HepG2 (cell line): ENCODE data around the gene PRSS8. TPM values are rescaled to one million over a fixed set of nuclear protein-coding genes. Genes with fewer than 3 reads are reported as not detected.

ENCODE experiments used
- BHLHE40 ChIP-seq: IDR thresholded peaks from 2 replicates; pipeline ENCODE4 v1.6.1; 2011; ENCODE audit warnings: low read length, improper control_type of control experiment
- HHEX ChIP-seq: IDR thresholded peaks from 2 replicates; pipeline ENCODE4 v1.6.1; 2016; ENCODE audit warnings: control low read depth
- HMGA1 ChIP-seq: sonication (generic); formaldehyde crosslinking; conservative IDR thresholded peaks from 2 replicates; pipeline ENCODE4 v1.4.0; 2020; ENCODE audit warnings: missing genetic modification reagents
- ISX ChIP-seq: sonication (generic); formaldehyde crosslinking; conservative IDR thresholded peaks from 2 replicates; pipeline ENCODE4 v1.5.0; 2020; ENCODE audit warnings: missing genetic modification reagents
- KAT2B ChIP-seq: fragments of 150-350 bp; IDR thresholded peaks from 2 replicates; pipeline ENCODE4 v1.6.1; 2014; ENCODE audit warnings: low read depth, low read length, borderline replicate concordance
- KDM1A ChIP-seq: IDR thresholded peaks from 2 replicates; pipeline ENCODE4 v1.6.1; 2016; ENCODE audit warnings: missing compliant biosample characterization
- NFRKB ChIP-seq: fragments of 450-650 bp; IDR thresholded peaks from 2 replicates; pipeline ENCODE4 v1.6.1; 2017
- ZC3H13 ChIP-seq: sonication (generic); formaldehyde crosslinking; IDR thresholded peaks from 2 replicates; pipeline ENCODE4 v1.8.1; 2023; ENCODE audit warnings: mild to moderate bottlenecking, missing genetic modification reagents, moderate library complexity
- ZNF230 ChIP-seq: sonication (generic); formaldehyde crosslinking; IDR thresholded peaks from 2 replicates; pipeline ENCODE4 v1.4.0; 2020; ENCODE audit warnings: mild to moderate bottlenecking, missing genetic modification reagents
- ZNF501 ChIP-seq: sonication (generic); formaldehyde crosslinking; IDR thresholded peaks from 2 replicates; pipeline ENCODE4 v1.5.1; 2020; ENCODE audit warnings: mild to moderate bottlenecking, moderate library complexity, missing genetic modification reagents
- ZNF746 ChIP-seq: sonication (generic); formaldehyde crosslinking; IDR thresholded peaks from 2 replicates; pipeline ENCODE4 v1.8.0; 2022; ENCODE audit warnings: mild to moderate bottlenecking, missing genetic modification reagents
- polyA plus RNA-seq, 8 experiments: library from polyadenylated mRNA; depleted of rRNA in 3 of 8; stranded (reverse) in 7 of 8; unstranded in 1 of 8; fragments of >200 nt; fragmentation: Illumina TruSeq in 4 of 8; extraction: Trizol in 4 of 8; gene quantifications; 2 replicates each; pipeline versions ENCODE4 v1.2.1 to v1.2.3, GENCODE V29; 2011 to 2016; ENCODE audit warnings: low read depth in 4 of 8, missing spikeins in 1 of 8, mixed read lengths in 1 of 8; ENCODE audit not compliant: insufficient read depth in 1 of 8
- total RNA-seq, 5 experiments: library from RNA; depleted of rRNA; stranded (reverse); fragments of >200 nt; fragmentation: Illumina TruSeq; extraction: Trizol; gene quantifications; 2 replicates each; pipeline ENCODE4 v1.2.3, GENCODE V29; 2016; ENCODE audit warnings: low read depth in 1 of 5
- TF ChIP-seq, protein P1 (sequence below): IDR thresholded peaks from 2 replicates; pipeline ENCODE4 v1.6.1; 2016; ENCODE audit warnings: missing genetic modification reagents, missing compliant biosample characterization
- TF ChIP-seq, protein P2 (sequence below): sonication (generic); formaldehyde crosslinking; IDR thresholded peaks from 2 replicates; pipeline ENCODE4 v1.8.1; 2023; ENCODE audit warnings: missing genetic modification reagents, inconsistent platforms, borderline replicate concordance
- TF ChIP-seq, protein P3 (sequence below): sonication (generic); formaldehyde crosslinking; IDR thresholded peaks from 2 replicates; pipeline ENCODE4 v1.8.0; 2022; ENCODE audit warnings: missing genetic modification reagents, mild to moderate bottlenecking, borderline replicate concordance
- TF ChIP-seq, protein P4 (sequence below): sonication (generic); formaldehyde crosslinking; IDR thresholded peaks from 2 replicates; pipeline ENCODE4 v1.4.0; 2020; ENCODE audit warnings: mild to moderate bottlenecking, missing genetic modification reagents
- TF ChIP-seq, protein P5 (sequence below): fragments of 450-650 bp; IDR thresholded peaks from 2 replicates; pipeline ENCODE4 v1.6.1; 2017
- TF ChIP-seq, protein P6 (sequence below): sonication (generic); formaldehyde crosslinking; IDR thresholded peaks from 2 replicates; pipeline ENCODE4 v1.4.0; 2020; ENCODE audit warnings: mild to moderate bottlenecking, missing genetic modification reagents
- TF ChIP-seq, protein P7 (sequence below): sonication (generic); formaldehyde crosslinking; IDR thresholded peaks from 2 replicates; pipeline ENCODE4 v1.5.1; 2020; ENCODE audit warnings: missing genetic modification reagents, mild to moderate bottlenecking, borderline replicate concordance

PRSS8 gene
- total and polyA plus RNA-seq, 2 of the 13 experiments (the other 11 are each of a cell fraction or from before 2014, with no cell fraction given) = 2.6 to 7.2 TPM

DNA sequence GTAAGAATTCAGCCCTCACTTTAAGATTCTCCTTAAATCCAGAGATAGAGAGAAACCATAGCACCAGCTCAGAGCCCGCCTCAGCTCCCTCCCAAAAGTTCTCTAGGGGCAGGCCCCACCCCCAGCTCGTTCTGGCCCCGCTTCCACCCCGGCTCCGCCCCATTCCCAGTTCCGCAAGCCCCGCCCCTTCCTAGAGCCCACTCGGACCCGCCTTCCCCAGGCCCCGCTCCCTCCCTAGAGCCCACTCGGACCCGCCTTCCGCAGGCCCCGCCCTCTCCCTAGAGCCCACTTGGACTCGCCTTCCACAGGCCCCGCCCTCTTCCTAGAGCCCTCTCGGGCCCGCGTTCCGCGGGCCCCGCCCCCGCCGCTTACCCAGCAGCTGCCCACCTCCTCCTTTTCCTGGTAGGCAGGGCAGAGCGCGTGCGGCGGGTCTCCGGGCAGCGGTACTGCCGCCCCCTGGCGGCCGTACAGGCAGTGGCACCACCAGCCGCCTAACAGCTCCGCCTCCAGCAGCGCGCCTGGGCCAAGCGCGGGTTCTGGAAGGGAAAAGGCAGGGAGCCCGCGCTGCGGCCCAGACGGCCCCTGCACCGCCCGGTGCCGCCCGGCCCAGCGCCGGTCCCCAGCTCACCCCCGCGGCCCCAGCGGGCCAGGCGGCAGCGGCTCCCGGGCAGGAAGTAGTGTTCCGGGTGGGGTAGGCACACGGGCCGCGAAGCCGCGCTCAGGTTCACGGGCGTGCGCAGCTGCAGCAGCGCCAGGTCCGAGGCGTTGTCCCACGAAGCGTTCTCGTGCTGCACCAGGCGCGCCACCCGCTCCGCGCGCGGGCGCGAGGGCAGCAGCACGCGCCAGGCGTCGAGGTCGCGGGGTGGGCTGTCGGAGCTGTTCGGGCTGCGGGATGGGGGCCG lies 6.8 kb upstream of the PRSS8 start (continued):
- TF ChIP-seq ZNF746 (CRISPR knock-in tag) = no peak
- TF ChIP-seq ZNF501 = peak; percentile 89
- TF ChIP-seq, protein P1, sequence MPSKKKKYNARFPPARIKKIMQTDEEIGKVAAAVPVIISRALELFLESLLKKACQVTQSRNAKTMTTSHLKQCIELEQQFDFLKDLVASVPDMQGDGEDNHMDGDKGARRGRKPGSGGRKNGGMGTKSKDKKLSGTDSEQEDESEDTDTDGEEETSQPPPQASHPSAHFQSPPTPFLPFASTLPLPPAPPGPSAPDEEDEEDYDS (CRISPR knock-in tag) = peak; percentile 82
- TF ChIP-seq HHEX = no peak
- TF ChIP-seq, protein P2, sequence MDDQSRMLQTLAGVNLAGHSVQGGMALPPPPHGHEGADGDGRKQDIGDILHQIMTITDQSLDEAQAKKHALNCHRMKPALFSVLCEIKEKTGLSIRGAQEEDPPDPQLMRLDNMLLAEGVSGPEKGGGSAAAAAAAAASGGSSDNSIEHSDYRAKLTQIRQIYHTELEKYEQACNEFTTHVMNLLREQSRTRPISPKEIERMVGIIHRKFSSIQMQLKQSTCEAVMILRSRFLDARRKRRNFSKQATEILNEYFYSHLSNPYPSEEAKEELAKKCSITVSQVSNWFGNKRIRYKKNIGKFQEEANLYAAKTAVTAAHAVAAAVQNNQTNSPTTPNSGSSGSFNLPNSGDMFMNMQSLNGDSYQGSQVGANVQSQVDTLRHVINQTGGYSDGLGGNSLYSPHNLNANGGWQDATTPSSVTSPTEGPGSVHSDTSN (CRISPR knock-in tag) = no peak
- TF ChIP-seq HMGA1 (CRISPR knock-in tag) = no peak
- TF ChIP-seq, protein P3, sequence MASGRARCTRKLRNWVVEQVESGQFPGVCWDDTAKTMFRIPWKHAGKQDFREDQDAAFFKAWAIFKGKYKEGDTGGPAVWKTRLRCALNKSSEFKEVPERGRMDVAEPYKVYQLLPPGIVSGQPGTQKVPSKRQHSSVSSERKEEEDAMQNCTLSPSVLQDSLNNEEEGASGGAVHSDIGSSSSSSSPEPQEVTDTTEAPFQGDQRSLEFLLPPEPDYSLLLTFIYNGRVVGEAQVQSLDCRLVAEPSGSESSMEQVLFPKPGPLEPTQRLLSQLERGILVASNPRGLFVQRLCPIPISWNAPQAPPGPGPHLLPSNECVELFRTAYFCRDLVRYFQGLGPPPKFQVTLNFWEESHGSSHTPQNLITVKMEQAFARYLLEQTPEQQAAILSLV (CRISPR knock-in tag) = peak; percentile 54; the same call in 1 of the 2 replicates
- TF ChIP-seq ZNF230 = no peak
- TF ChIP-seq KDM1A (CRISPR knock-in tag) = no peak
- TF ChIP-seq, protein P4, sequence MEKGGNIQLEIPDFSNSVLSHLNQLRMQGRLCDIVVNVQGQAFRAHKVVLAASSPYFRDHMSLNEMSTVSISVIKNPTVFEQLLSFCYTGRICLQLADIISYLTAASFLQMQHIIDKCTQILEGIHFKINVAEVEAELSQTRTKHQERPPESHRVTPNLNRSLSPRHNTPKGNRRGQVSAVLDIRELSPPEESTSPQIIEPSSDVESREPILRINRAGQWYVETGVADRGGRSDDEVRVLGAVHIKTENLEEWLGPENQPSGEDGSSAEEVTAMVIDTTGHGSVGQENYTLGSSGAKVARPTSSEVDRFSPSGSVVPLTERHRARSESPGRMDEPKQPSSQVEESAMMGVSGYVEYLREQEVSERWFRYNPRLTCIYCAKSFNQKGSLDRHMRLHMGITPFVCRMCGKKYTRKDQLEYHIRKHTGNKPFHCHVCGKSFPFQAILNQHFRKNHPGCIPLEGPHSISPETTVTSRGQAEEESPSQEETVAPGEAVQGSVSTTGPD = no peak; the same call in 1 of the 2 replicates
- TF ChIP-seq BHLHE40 = peak; percentile 87
- TF ChIP-seq, protein P5, sequence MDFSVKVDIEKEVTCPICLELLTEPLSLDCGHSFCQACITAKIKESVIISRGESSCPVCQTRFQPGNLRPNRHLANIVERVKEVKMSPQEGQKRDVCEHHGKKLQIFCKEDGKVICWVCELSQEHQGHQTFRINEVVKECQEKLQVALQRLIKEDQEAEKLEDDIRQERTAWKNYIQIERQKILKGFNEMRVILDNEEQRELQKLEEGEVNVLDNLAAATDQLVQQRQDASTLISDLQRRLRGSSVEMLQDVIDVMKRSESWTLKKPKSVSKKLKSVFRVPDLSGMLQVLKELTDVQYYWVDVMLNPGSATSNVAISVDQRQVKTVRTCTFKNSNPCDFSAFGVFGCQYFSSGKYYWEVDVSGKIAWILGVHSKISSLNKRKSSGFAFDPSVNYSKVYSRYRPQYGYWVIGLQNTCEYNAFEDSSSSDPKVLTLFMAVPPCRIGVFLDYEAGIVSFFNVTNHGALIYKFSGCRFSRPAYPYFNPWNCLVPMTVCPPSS = no peak
- TF ChIP-seq ISX (CRISPR knock-in tag) = no peak
- TF ChIP-seq NFRKB = no peak
- TF ChIP-seq, protein P6, sequence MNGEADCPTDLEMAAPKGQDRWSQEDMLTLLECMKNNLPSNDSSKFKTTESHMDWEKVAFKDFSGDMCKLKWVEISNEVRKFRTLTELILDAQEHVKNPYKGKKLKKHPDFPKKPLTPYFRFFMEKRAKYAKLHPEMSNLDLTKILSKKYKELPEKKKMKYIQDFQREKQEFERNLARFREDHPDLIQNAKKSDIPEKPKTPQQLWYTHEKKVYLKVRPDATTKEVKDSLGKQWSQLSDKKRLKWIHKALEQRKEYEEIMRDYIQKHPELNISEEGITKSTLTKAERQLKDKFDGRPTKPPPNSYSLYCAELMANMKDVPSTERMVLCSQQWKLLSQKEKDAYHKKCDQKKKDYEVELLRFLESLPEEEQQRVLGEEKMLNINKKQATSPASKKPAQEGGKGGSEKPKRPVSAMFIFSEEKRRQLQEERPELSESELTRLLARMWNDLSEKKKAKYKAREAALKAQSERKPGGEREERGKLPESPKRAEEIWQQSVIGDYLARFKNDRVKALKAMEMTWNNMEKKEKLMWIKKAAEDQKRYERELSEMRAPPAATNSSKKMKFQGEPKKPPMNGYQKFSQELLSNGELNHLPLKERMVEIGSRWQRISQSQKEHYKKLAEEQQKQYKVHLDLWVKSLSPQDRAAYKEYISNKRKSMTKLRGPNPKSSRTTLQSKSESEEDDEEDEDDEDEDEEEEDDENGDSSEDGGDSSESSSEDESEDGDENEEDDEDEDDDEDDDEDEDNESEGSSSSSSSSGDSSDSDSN (CRISPR knock-in tag) = peak; percentile 63; the same call in 1 of the 2 replicates
- TF ChIP-seq, protein P7, sequence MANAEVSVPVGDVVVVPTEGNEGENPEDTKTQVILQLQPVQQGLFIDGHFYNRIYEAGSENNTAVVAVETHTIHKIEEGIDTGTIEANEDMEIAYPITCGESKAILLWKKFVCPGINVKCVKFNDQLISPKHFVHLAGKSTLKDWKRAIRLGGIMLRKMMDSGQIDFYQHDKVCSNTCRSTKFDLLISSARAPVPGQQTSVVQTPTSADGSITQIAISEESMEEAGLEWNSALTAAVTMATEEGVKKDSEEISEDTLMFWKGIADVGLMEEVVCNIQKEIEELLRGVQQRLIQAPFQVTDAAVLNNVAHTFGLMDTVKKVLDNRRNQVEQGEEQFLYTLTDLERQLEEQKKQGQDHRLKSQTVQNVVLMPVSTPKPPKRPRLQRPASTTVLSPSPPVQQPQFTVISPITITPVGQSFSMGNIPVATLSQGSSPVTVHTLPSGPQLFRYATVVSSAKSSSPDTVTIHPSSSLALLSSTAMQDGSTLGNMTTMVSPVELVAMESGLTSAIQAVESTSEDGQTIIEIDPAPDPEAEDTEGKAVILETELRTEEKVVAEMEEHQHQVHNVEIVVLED = peak; percentile 85
- TF ChIP-seq KAT2B = no peak
- TF ChIP-seq ZC3H13 = 0 out of 2 replicates have a peak, but pooled peaks have one; percentile 62
